H1 (cell line): ENCODE data around the gene TAF3. TPM values are rescaled to one million over a fixed set of nuclear protein-coding genes. Genes with fewer than 3 reads are reported as not detected.

Experiments
- polyA plus RNA-seq, 7 experiments: library from polyadenylated mRNA; depleted of rRNA in 3 of 7; stranded (reverse) in 5 of 7; unstranded in 2 of 7; fragments of >200 nt in 5 of 7; fragments of 200-250 nt in 2 of 7; gene quantifications; 1 replicate in 5 of 7; 2 replicates in 1 of 7; 4 replicates in 1 of 7; pipeline versions ENCODE4 v1.2.1 to v1.2.3, GENCODE V29; 2011 to 2013; ENCODE audit warnings: missing spikeins in 2 of 7, mixed read lengths in 2 of 7
- total RNA-seq: library from RNA; stranded (reverse); fragmentation: NEBNext Ultra II Directional; extraction: Animal tissue kit (Norgen Biotek cat#: 25700); gene quantifications from 2 replicates; pipeline ENCODE4 v1.2.1, GENCODE V29; 2021
- TF ChIP-seq, protein P1 (sequence below): IDR thresholded peaks from 2 replicates; pipeline ENCODE4 v1.6.1; 2012; ENCODE audit warnings: low read length, inconsistent platforms

TAF3 gene
- total and polyA plus RNA-seq, 2 of the 8 experiments (the other 6 are each of a cell fraction or from before 2014, with no cell fraction given): 1.5 to 11.2 TPM

DNA sequence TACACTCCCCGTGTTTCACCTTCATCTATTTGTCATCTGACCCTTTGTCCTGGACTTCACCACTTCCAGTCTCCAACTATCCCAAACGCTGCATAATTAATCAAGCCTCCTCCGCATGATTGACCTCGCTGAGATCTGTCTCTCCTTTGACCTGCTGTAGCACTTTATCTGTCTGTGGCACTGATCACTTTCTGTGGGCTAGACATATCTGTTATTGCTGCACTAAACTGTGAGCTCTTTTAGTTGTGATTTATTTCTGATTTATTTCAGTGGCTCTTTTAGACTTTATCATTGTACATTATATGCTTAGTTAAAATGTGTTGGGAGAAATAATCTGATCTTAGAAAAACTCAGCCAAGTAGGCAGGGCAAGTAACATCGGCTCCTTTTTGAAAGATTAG, 144.3 kb downstream of the TAF3 start (continued):
- TF ChIP-seq, protein P1, sequence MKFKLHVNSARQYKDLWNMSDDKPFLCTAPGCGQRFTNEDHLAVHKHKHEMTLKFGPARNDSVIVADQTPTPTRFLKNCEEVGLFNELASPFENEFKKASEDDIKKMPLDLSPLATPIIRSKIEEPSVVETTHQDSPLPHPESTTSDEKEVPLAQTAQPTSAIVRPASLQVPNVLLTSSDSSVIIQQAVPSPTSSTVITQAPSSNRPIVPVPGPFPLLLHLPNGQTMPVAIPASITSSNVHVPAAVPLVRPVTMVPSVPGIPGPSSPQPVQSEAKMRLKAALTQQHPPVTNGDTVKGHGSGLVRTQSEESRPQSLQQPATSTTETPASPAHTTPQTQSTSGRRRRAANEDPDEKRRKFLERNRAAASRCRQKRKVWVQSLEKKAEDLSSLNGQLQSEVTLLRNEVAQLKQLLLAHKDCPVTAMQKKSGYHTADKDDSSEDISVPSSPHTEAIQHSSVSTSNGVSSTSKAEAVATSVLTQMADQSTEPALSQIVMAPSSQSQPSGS: no peak
